Measurements from ENCODE around the gene EPS8L2. TPM values are rescaled to one million over a fixed set of nuclear protein-coding genes. Genes with fewer than 3 reads are reported as not detected.

The EPS8L2 gene
- total RNA-seq, result 10 to 100 TPM; 17.4 to 17.8 TPM
- 10 to 100 TPM; 15.4 to 19.5 TPM for polyA plus RNA-seq

DNA sequence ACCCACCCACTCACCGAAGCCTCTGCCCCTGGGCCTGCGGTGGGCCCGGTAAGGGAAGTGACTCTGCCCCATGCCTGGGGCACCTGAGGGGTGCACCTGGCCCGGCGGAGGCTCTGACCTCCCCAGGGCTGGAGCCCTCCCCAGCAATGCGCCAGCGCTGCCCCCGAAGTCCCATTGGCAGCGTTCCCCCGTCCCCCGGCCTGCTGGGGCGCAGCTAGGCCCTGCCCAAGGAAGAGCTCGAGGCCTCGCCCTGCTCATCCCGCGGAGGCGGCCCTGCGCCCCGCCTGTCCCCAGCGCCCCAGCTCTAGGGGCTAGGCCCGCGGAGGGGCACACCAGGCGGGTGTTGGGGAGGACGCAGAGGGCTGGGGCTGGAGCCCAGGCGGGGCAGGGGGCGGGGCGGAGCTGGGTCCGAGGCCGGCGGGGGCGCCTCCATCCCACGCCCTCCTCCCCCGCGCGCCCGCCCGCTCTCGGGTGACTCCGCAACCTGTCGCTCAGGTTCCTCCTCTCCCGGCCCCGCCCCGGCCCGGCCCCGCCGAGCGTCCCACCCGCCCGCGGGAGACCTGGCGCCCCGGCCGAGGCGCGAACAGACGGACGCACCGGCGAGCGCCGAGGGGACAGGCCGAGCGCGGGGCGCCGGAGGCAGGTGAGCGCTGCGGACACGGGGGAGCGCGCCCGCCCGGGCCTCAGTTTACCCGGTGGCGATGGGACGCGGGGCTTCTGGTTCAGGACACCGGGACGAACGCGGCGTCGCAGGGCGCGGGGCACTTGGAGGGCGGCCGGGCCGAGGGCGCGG is at the start of gene EPS8L2:
Gene EPS8L2, plus strand, starts transcription at position 586 of the 793 bp plus-strand sequence. CDS start 3,177 bp downstream, outside the sequence.
- Histone ChIP-seq H3K4me1 (ENCODE audit: insufficient read depth, low read length) (peaks cover 12% of the 10 kb centered on the region), H3K27me3 (ENCODE audit: insufficient read depth, low read length) (peaks cover 12% of the 10 kb centered on the region), H3K36me3 (ENCODE audit: insufficient read depth, low read length) (no peaks in the 10 kb centered on the region), H3K9me3 (ENCODE audit: control insufficient read depth in 1 of 2, low read length in 2 of 2) (no peaks in the 10 kb centered on the region), H3K4me3 (ENCODE audit: low read length in 2 of 2) (no peak within 1 kb of the TSS), H3K27ac (ENCODE audit: low read depth, low read length) (no peak within 1 kb of the TSS)
- POLR2A ChIA-PET (ENCODE audit: partially characterized antibody), result interaction anchor here (0.6 to 4.0 kb wide), 2 partner anchors 10 to 122 kb away, joined by 3 to 34 read pairs; partner anchors contain the start of genes DEAF1 and TMEM80
- DNase-seq, result peak in 1 of 5 donors; percentile 43
- Mint-ChIP-seq H3K36me3 (peaks cover 0 to 7% of the 10 kb centered on the region in 2 donors), H3K9me3 (no peaks in the 10 kb centered on the region), H3K27me3 (peaks cover 2 to 10% of the 10 kb centered on the region in 2 donors), H3K27ac (no peak within 1 kb of the TSS), H3K4me3 (peak within 1 kb of the TSS in 2 of 8 donors; percentile 29 to 35), H3K4me1 (peaks cover 0 to 4% (median under 1%) of the 10 kb centered on the region in 4 donors)
- intact Hi-C loops (cut with micrococcal nuclease), result no loop called here
- CTCF ChIA-PET (ENCODE audit: partially characterized antibody), result interaction anchor here (1.1 to 1.4 kb wide), 2 partner anchors 20 to 151 kb away, joined by 3 read pairs; no protein-coding TSS in a partner anchor

DNA sequence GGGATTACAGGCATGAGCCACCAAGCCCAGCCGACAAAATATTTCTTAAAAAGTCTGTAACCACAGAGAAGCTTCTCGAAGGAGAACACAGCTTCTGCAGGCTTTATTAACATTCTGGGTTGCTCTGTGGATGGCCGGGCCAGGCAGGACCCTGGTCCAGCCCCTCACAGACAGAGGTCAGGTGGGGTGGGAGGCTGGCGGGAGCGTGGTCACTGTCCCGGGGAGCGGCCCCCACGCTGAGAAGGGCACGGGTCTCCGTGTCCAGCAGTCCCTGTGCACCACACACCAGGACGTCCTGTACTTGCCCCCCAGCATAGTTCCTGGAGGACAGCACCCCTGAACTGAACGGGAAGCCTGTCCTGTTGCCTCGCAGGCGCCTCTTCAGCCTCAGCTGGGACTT is 49.6 kb upstream of the EPS8L2 start:
- Mint-ChIP-seq H3K36me3 (peaks cover 13 to 16% of the 10 kb centered on the region in 2 donors), H3K4me3 (no peak overlapping the region), H3K4me1 (peaks cover 0 to 1% (median 0%) of the 10 kb centered on the region in 4 donors), H3K27ac (no peak overlapping the region), H3K9me3 (no peaks in the 10 kb centered on the region), H3K27me3 (no peaks in the 10 kb centered on the region)
- Histone ChIP-seq H3K27me3 (ENCODE audit: insufficient read depth, low read length) (no peaks in the 10 kb centered on the region), H3K36me3 (ENCODE audit: insufficient read depth, low read length) (peaks cover 4% of the 10 kb centered on the region), H3K9me3 (ENCODE audit: control insufficient read depth in 1 of 2, low read length in 2 of 2) (no peaks in the 10 kb centered on the region), H3K4me3 (ENCODE audit: low read length in 2 of 2) (no peak overlapping the region), H3K4me1 (ENCODE audit: insufficient read depth, low read length) (no peaks in the 10 kb centered on the region), H3K27ac (ENCODE audit: low read depth, low read length) (no peak overlapping the region)
- intact Hi-C loops (cut with micrococcal nuclease), result no loop called here
- ChIA-PET POLR2A (ENCODE audit: partially characterized antibody) (interaction anchor here (0.7 kb wide), 1 partner anchor 72 kb away, joined by 3 read pairs; no protein-coding TSS in a partner anchor), CTCF (ENCODE audit: partially characterized antibody) (interaction anchor here (1.3 to 1.9 kb wide), 2 partner anchors 10 to 15 kb away, joined by 3 to 8 read pairs; no protein-coding TSS in a partner anchor)
- DNase-seq, result no peak

DNA sequence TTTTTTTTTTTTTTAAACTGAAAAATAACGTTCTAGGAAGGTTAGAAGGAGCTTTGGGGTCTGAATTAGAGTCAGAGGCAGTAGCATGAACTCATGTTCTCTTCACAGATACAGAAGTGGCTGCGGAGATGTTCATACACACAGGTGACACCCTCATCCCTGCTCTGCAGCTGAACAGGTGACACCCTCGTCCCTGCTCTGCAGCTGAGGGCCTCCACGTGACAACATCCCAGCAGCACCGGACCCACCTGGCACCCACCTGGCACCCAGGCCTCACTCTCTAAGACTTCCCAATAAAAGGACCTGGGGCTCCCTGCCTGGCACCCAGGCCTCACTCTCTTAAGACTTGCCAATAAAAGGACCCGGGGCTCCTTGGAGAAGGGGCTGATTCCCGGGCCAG is 49.2 kb upstream of the EPS8L2 start:
- Histone ChIP-seq H3K4me3 (ENCODE audit: low read length in 2 of 2) (no peak overlapping the region), H3K4me1 (ENCODE audit: insufficient read depth, low read length) (no peaks in the 10 kb centered on the region), H3K27me3 (ENCODE audit: insufficient read depth, low read length) (no peaks in the 10 kb centered on the region), H3K9me3 (ENCODE audit: control insufficient read depth in 1 of 2, low read length in 2 of 2) (no peaks in the 10 kb centered on the region), H3K27ac (ENCODE audit: low read depth, low read length) (no peak overlapping the region), H3K36me3 (ENCODE audit: insufficient read depth, low read length) (peaks cover 4% of the 10 kb centered on the region)
- no peak overlapping the region for H3K27ac Mint-ChIP-seq
- peaks cover 10 to 15% of the 10 kb centered on the region in 2 donors for H3K36me3 Mint-ChIP-seq
- H3K4me1 Mint-ChIP-seq, result peaks cover 0 to 1% (median 0%) of the 10 kb centered on the region in 4 donors
- POLR2A ChIA-PET (ENCODE audit: partially characterized antibody), result no interaction called here
- intact Hi-C loops (cut with micrococcal nuclease), result no loop called here
- CTCF ChIA-PET (ENCODE audit: partially characterized antibody), result interaction anchor here (1.3 to 1.9 kb wide), 2 partner anchors 9 to 15 kb away, joined by 3 to 8 read pairs; no protein-coding TSS in a partner anchor
- DNase-seq, result no peak
- H3K9me3 Mint-ChIP-seq, result no peaks in the 10 kb centered on the region
- no peak overlapping the region for H3K4me3 Mint-ChIP-seq
- H3K27me3 Mint-ChIP-seq, result no peaks in the 10 kb centered on the region

DNA sequence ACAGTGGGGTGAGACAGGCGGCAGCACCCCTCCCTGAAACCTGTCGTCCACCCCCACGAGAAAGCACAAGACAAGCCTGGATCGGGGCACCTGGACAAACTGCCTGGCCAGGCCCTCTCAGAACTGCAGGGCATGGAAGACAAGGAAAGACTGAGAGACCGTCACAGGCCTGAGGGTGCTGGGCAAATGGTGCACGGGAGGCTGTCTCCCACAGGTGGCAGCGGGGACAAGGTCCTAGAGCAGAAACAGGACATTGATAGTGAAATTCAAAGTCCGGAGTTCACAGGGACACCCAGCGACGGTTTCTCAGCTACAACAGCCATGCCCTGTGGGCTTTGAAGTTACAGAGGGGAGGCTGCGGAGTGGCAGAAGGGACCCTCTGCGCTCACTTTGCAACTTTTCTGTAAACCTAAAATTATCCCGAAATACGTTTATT is 48.3 kb upstream of the EPS8L2 start:
- DNase-seq, result no peak
- no peaks in the 10 kb centered on the region for H3K27me3 ChIP-seq (ENCODE audit: insufficient read depth, low read length)
- CTCF ChIA-PET (ENCODE audit: partially characterized antibody), result no interaction called here
- Mint-ChIP-seq H3K27me3 (no peaks in the 10 kb centered on the region), H3K9me3 (no peaks in the 10 kb centered on the region), H3K27ac (no peak overlapping the region), H3K4me1 (peaks cover 0 to 2% (median under 1%) of the 10 kb centered on the region in 4 donors), H3K36me3 (peaks cover 6 to 17% of the 10 kb centered on the region in 2 donors), H3K4me3 (no peak overlapping the region)
- peaks cover 4% of the 10 kb centered on the region for H3K36me3 ChIP-seq (ENCODE audit: insufficient read depth, low read length)
- POLR2A ChIA-PET (ENCODE audit: partially characterized antibody), result no interaction called here
- H3K9me3 ChIP-seq (ENCODE audit: control insufficient read depth in 1 of 2, low read length in 2 of 2), result no peaks in the 10 kb centered on the region
- intact Hi-C loops (cut with micrococcal nuclease), result no loop called here
- H3K27ac ChIP-seq (ENCODE audit: low read depth, low read length), result no peak overlapping the region
- no peaks in the 10 kb centered on the region for H3K4me1 ChIP-seq (ENCODE audit: insufficient read depth, low read length)
- H3K4me3 ChIP-seq (ENCODE audit: low read length in 2 of 2), result no peak overlapping the region

DNA sequence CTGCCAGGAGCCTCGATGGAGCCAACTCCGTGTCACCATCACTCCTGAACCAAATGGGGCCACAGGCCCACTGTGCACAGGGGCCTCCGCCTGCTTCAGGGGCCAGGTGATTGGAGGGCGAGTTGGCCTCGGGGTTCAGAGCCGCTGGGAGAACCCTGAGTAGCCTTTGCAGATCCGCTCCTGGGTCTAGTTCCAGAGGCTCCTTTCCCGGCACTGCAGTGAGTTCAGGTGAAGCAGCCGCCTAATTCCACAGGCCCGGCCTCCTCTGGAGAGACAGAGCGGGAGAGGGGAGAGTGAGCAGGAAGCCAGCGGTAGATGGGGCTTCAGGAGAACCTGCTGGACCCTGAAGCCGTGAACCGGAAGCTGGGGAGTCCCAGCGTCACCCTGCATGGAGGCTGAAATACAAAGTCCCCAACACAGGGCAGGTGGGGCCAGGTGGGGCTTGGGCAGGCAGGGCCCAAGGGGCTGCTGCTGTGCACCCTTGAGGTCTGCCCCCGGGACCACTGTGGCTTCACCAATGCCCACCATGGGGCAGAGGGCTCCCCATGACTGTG is 46.4 kb upstream of the EPS8L2 start:
- H3K9me3 ChIP-seq (ENCODE audit: control insufficient read depth in 1 of 2, low read length in 2 of 2), result no peaks in the 10 kb centered on the region
- Mint-ChIP-seq H3K36me3 (peaks cover 0 to 18% of the 10 kb centered on the region in 2 donors), H3K4me1 (peaks cover 0 to 3% (median under 1%) of the 10 kb centered on the region in 4 donors), H3K4me3 (no peak overlapping the region), H3K27ac (peak overlapping the region in 1 of 7 donors; percentile 31), H3K27me3 (no peaks in the 10 kb centered on the region), H3K9me3 (no peaks in the 10 kb centered on the region)
- H3K4me1 ChIP-seq (ENCODE audit: insufficient read depth, low read length), result no peaks in the 10 kb centered on the region
- H3K4me3 ChIP-seq (ENCODE audit: low read length in 2 of 2), result no peak overlapping the region
- no peak overlapping the region for H3K27ac ChIP-seq (ENCODE audit: low read depth, low read length)
- POLR2A ChIA-PET (ENCODE audit: partially characterized antibody), result no interaction called here
- intact Hi-C loops (cut with micrococcal nuclease), result no loop called here
- CTCF ChIA-PET (ENCODE audit: partially characterized antibody), result interaction anchor here (1.5 to 3.1 kb wide), 3 partner anchors 13 to 88 kb away, joined by 3 to 28 read pairs (median 3); partner anchors contain the start of gene TALDO1
- no peak for DNase-seq
- H3K27me3 ChIP-seq (ENCODE audit: insufficient read depth, low read length), result no peaks in the 10 kb centered on the region
- H3K36me3 ChIP-seq (ENCODE audit: insufficient read depth, low read length), result peaks cover 10% of the 10 kb centered on the region

DNA sequence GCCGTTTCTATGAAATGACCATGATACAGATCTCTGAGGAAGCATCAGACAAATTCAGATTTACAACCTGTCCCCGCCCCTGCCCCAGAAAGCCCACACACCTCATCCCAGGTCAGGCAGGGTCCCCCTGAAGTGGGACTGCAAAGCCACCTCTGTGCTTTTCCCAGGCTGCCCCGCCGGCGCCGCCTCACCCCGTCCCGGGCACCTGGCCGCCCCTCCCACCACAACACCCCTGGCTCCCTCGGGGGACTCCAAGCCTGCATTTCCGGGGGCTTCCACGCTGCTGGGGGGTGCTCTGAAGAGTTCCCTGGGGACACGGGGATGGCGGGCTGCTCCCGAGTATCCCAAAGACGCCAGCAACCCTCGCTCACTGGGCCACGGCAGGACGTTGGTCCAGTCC is 45.8 kb upstream of the EPS8L2 start:
- Mint-ChIP-seq H3K27me3 (no peaks in the 10 kb centered on the region), H3K36me3 (peaks cover 2 to 18% of the 10 kb centered on the region in 2 donors), H3K4me3 (no peak overlapping the region), H3K27ac (peak overlapping the region in 1 of 7 donors; percentile 31), H3K4me1 (peaks cover 0 to 3% (median under 1%) of the 10 kb centered on the region in 4 donors), H3K9me3 (no peaks in the 10 kb centered on the region)
- ChIA-PET POLR2A (ENCODE audit: partially characterized antibody) (interaction anchor here (1.1 kb wide), 1 partner anchor 124 kb away, joined by 3 read pairs; the partner anchor contains the start of gene HRAS), CTCF (ENCODE audit: partially characterized antibody) (interaction anchor here (1.2 to 3.1 kb wide), 4 partner anchors 14 to 104 kb away, joined by 3 to 28 read pairs (median 3); partner anchors contain the start of gene TALDO1)
- Histone ChIP-seq H3K4me3 (ENCODE audit: low read length in 2 of 2) (no peak overlapping the region), H3K4me1 (ENCODE audit: insufficient read depth, low read length) (no peaks in the 10 kb centered on the region), H3K9me3 (ENCODE audit: control insufficient read depth in 1 of 2, low read length in 2 of 2) (no peaks in the 10 kb centered on the region), H3K27me3 (ENCODE audit: insufficient read depth, low read length) (no peaks in the 10 kb centered on the region), H3K27ac (ENCODE audit: low read depth, low read length) (no peak overlapping the region), H3K36me3 (ENCODE audit: insufficient read depth, low read length) (peaks cover 10% of the 10 kb centered on the region)
- DNase-seq, result no peak
- intact Hi-C loops (cut with micrococcal nuclease), result no loop called here

All from CD4-positive, alpha-beta memory T cell (primary cell).